Measurements from ENCODE around the gene RIC3. TPM values are rescaled to one million over a fixed set of nuclear protein-coding genes. Genes with fewer than 3 reads are reported as not detected.

The RIC3 gene
- total and polyA plus RNA-seq, 8 donors: 1.1 to 29.5 (median 13.4) TPM; not detected in 1

- no peak overlapping the region for H3K27ac ChIP-seq
- intact Hi-C loops (cut with DNase I; ENCODE audit: low total_unique reads): no loop called here
Observed at GRCh38 chr11:8111636-8112035, 57.2 kb downstream of the RIC3 start.

GRCh38 chr11:8110396-8110795 is 58.4 kb downstream of the RIC3 start:
- H3K36me3 ChIP-seq: peaks cover 0 to 43% (median 20%) of the 10 kb centered on the region in 4 donors
- peaks cover 0 to 14% (median 6%) of the 10 kb centered on the region in 4 donors for H3K4me1 ChIP-seq
- no peak for DNase-seq
- H3K27me3 ChIP-seq: no peaks in the 10 kb centered on the region
- peaks cover 0 to 4% (median 0%) of the 10 kb centered on the region in 4 donors for H3K9me3 ChIP-seq
- H3K4me3 ChIP-seq: no peak overlapping the region
- WGBS, 5 donors: 80 to 90% (median 86%) methylated on average over 4 of the region's 4 CpGs
- intact Hi-C loops (cut with DNase I; ENCODE audit: low total_unique reads): no loop called here
- H3K27ac ChIP-seq: no peak overlapping the region
- TF ChIP-seq CTCF (IDR thresholded peaks at IDR 0.05) (no peak), POLR2AphosphoS5 (IDR thresholded peaks at IDR 0.05) (no peak), POLR2A (IDR thresholded peaks at IDR 0.05) (no peak), EP300 (IDR thresholded peaks at IDR 0.05) (no peak)

More at GRCh38 chr11:8111636-8112035, 57.2 kb downstream of the RIC3 start:
- Histone ChIP-seq H3K9me3 (peaks cover 0 to 4% (median 0%) of the 10 kb centered on the region in 4 donors), H3K27me3 (no peaks in the 10 kb centered on the region), H3K4me3 (no peak overlapping the region), H3K4me1 (peaks cover 0 to 14% (median 6%) of the 10 kb centered on the region in 4 donors), H3K36me3 (peaks cover 0 to 31% (median 15%) of the 10 kb centered on the region in 4 donors)
- DNase-seq: no peak
- WGBS, 5 donors: 64 to 80% (median 76%) methylated on average over 8 of the region's 8 CpGs
- TF ChIP-seq POLR2A (IDR thresholded peaks at IDR 0.05) (no peak), EP300 (IDR thresholded peaks at IDR 0.05) (no peak), CTCF (IDR thresholded peaks at IDR 0.05) (no peak), POLR2AphosphoS5 (IDR thresholded peaks at IDR 0.05) (no peak)

- Histone ChIP-seq H3K9me3 (peaks cover 0 to 4% (median 0%) of the 10 kb centered on the region in 4 donors), H3K4me1 (peaks cover 0 to 14% (median 6%) of the 10 kb centered on the region in 4 donors), H3K36me3 (peaks cover 0 to 50% (median 25%) of the 10 kb centered on the region in 4 donors), H3K4me3 (no peak overlapping the region), H3K27me3 (no peaks in the 10 kb centered on the region), H3K27ac (no peak overlapping the region)
- intact Hi-C loops (cut with DNase I; ENCODE audit: low total_unique reads): no loop called here
- TF ChIP-seq CTCF (IDR thresholded peaks at IDR 0.05): no peak
- TF ChIP-seq POLR2AphosphoS5 (IDR thresholded peaks at IDR 0.05): no peak
- no peak for TF ChIP-seq POLR2A (IDR thresholded peaks at IDR 0.05)
- TF ChIP-seq EP300 (IDR thresholded peaks at IDR 0.05): no peak
- DNase-seq: no peak
Observed at GRCh38 chr11:8109675-8110074, 59.1 kb downstream of the RIC3 start.

GRCh38 chr11:8108421-8108820 is 60.4 kb downstream of the RIC3 start:
- Histone ChIP-seq H3K36me3 (peaks cover 0 to 62% (median 36%) of the 10 kb centered on the region in 4 donors), H3K27ac (no peak overlapping the region), H3K4me3 (no peak overlapping the region), H3K4me1 (peaks cover 0 to 14% (median 6%) of the 10 kb centered on the region in 4 donors), H3K27me3 (no peaks in the 10 kb centered on the region), H3K9me3 (no peaks in the 10 kb centered on the region)
- intact Hi-C loops (cut with DNase I; ENCODE audit: low total_unique reads): no loop called here
- TF ChIP-seq CTCF (IDR thresholded peaks at IDR 0.05): no peak
- TF ChIP-seq POLR2A (IDR thresholded peaks at IDR 0.05): no peak
- no peak for TF ChIP-seq POLR2AphosphoS5 (IDR thresholded peaks at IDR 0.05)
- TF ChIP-seq EP300 (IDR thresholded peaks at IDR 0.05): no peak
- WGBS, 5 donors: 70 to 83% (median 80%) methylated on average over 2 of the region's 2 CpGs
- DNase-seq: no peak
